ENCODE results near the gene TTC24. TPM values are rescaled to one million over a fixed set of nuclear protein-coding genes. Genes with fewer than 3 reads are reported as not detected.

Gene TTC24
- total and polyA plus RNA-seq, 12 donors, result 0.20 TPM; not detected in 11

GRCh38 chr1:156547434-156547833, 32.1 kb upstream of the TTC24 start:
- Histone ChIP-seq H3K36me3 (replicated peaks in 1 of 2) (no peaks in the 10 kb centered on the region), H3K27me3 (no peaks in the 10 kb centered on the region), H3K4me1 (replicated peaks in 1 of 2) (no peaks in the 10 kb centered on the region), H3K9me3 (replicated peaks in 1 of 3) (no peaks in the 10 kb centered on the region), H3K4me3 (no peak overlapping the region), H3K27ac (no peak overlapping the region)
- 92 to 100% (median 97%) methylated on average over 3 to 4 of the region's 4 CpGs for WGBS, 4 donors
- intact Hi-C loops (cut with DNase I), result no loop called here
- no peak for DNase-seq
- TF ChIP-seq POLR2A (IDR thresholded peaks at IDR 0.05) (no peak), CTCF (IDR thresholded peaks at IDR 0.05) (no peak)

GRCh38 chr1:156547982-156548381, 31.5 kb upstream of the TTC24 start:
- Histone ChIP-seq H3K9me3 (replicated peaks in 1 of 3) (no peaks in the 10 kb centered on the region), H3K27me3 (no peaks in the 10 kb centered on the region), H3K4me3 (no peak overlapping the region), H3K4me1 (replicated peaks in 1 of 2) (no peaks in the 10 kb centered on the region), H3K36me3 (replicated peaks in 1 of 2) (no peaks in the 10 kb centered on the region), H3K27ac (no peak overlapping the region)
- no peak for TF ChIP-seq CTCF (IDR thresholded peaks at IDR 0.05)
- TF ChIP-seq POLR2A (IDR thresholded peaks at IDR 0.05), result no peak
- intact Hi-C loops (cut with DNase I), result no loop called here
- WGBS, 4 donors, result 61 to 81% (median 73%) methylated on average over 4 to 9 of the region's 9 CpGs
- DNase-seq, result peak in 2 of 7 donors; percentile 22 to 35

DNA sequence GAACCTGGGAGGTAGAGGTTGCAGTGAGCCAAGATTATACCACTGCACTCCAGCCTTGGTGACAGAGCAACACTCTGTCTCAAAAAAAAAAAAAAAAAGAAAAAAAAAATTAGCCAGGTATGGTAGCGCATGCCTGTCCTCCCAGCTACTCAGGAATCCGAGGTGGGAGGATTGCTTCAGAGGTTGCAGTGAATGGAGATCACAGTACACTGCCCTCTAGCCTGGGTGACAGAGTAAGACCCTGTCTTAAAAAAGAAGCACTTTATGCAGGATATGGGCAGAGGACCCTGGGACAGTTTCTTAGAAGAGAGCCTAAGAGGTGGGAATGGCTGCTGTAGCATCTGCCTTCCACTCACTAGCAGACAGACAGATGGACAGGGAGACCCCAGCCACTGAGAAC, 30.1 kb upstream of the TTC24 start:
- intact Hi-C loops (cut with DNase I), result no loop called here
- Histone ChIP-seq H3K4me1 (replicated peaks in 1 of 2) (no peaks in the 10 kb centered on the region), H3K9me3 (replicated peaks in 1 of 3) (no peaks in the 10 kb centered on the region), H3K4me3 (no peak overlapping the region), H3K36me3 (replicated peaks in 1 of 2) (no peaks in the 10 kb centered on the region), H3K27me3 (no peaks in the 10 kb centered on the region), H3K27ac (no peak overlapping the region)
- no peak for TF ChIP-seq POLR2A (IDR thresholded peaks at IDR 0.05)
- no peak for TF ChIP-seq CTCF (IDR thresholded peaks at IDR 0.05)
- DNase-seq, result no peak
- WGBS, 4 donors, result 78 to 95% (median 81%) methylated on average over 2 of the region's 2 CpGs

DNA sequence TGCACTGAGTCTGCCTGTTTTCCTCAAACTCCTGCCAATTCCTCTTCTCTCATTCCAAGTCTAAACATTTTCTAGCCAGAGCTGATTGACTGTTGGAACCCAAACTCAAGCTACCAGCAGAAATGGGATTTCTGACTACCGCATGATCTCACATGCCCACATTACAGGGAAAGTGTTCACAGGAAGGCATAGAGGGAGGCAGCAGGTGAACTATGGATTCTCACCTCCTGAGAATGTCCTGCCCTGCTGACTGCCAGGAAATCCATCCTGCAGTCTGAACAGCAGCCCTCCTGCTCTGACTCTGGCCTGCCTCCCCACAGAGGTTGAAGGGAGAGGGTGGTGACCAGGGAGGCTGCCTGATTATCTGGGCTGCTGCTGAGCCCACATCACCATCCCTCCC, 29.7 kb upstream of the TTC24 start:
- no peaks in the 10 kb centered on the region for H3K27me3 ChIP-seq
- no peak for DNase-seq
- intact Hi-C loops (cut with DNase I), result no loop called here

More for the DNA sequence above, 29.7 kb upstream of the TTC24 start:
- no peaks in the 10 kb centered on the region for H3K9me3 ChIP-seq (replicated peaks in 1 of 3)
- H3K4me1 ChIP-seq (replicated peaks in 1 of 2), result no peaks in the 10 kb centered on the region
- no peaks in the 10 kb centered on the region for H3K36me3 ChIP-seq (replicated peaks in 1 of 2)
- H3K4me3 ChIP-seq, result no peak overlapping the region
- TF ChIP-seq POLR2A (IDR thresholded peaks at IDR 0.05), result no peak
- TF ChIP-seq CTCF (IDR thresholded peaks at IDR 0.05), result no peak
- WGBS, 4 donors, result 90 to 100% (median 100%) methylated on average over 1 of the region's 1 CpG
- H3K27ac ChIP-seq, result no peak overlapping the region
